Measurements from ENCODE around the gene KLHL22. TPM values are rescaled to one million over a fixed set of nuclear protein-coding genes. Genes with fewer than 3 reads are reported as not detected.

Gene KLHL22
- total and polyA plus RNA-seq, 2 experiments from 2014 or later, result 23.6 to 38.0 TPM

Small RNA genes within 50 kb of the gene (small RNA-seq; reads per million reads assigned to genes)
- gene RF00019 (not detected), gene RN7SL812P (not detected), gene RNU6-225P (not detected), gene RNY1P9 (not detected)

Other genes starting within 250 kb of the KLHL22 start
- 7.9 and 12.8 TPM in 2 replicates for gene RTN4R, start 227.5 kb downstream of the KLHL22 start, total RNA-seq
- gene RTN4R, start 227.5 kb downstream of the KLHL22 start, polyA plus RNA-seq, result 16.9 and 18.9 TPM in 2 replicates
- 49.8 and 55.1 TPM in 2 replicates for gene DGCR6L, start 175.7 kb downstream of the KLHL22 start, total RNA-seq
- 93.4 and 99.0 TPM in 2 replicates for gene DGCR6L, start 175.7 kb downstream of the KLHL22 start, polyA plus RNA-seq
- gene ZNF74, start 101.6 kb downstream of the KLHL22 start, total RNA-seq, result 15.6 and 15.7 TPM in 2 replicates
- gene ZNF74, start 101.6 kb downstream of the KLHL22 start, polyA plus RNA-seq, result 11.1 and 17.9 TPM in 2 replicates
- 14.6 and 19.3 TPM in 2 replicates for gene SCARF2, start 58.0 kb downstream of the KLHL22 start, total RNA-seq
- 35.2 and 39.0 TPM in 2 replicates for gene SCARF2, start 58.0 kb downstream of the KLHL22 start, polyA plus RNA-seq
- gene MED15, start 11.8 kb upstream of the KLHL22 start, total RNA-seq, result 19.7 and 31.5 TPM in 2 replicates
- 53.1 and 53.2 TPM in 2 replicates for gene MED15, start 11.8 kb upstream of the KLHL22 start, polyA plus RNA-seq

All from hepatocyte (in vitro differentiated cells).